ENCODE measurements around the gene SHC2.
A peak's percentile ranks its signal among the peaks of the same experiment; 100 is the strongest.

The SHC2 gene

GRCh38 chr19:497491-497868 lies 36.6 kb upstream of the SHC2 start:
- H3K9ac ChIP-seq (ENCODE audit: low read length), result no peak overlapping the region
- H3K4me1 ChIP-seq (ENCODE audit: insufficient read depth, low read length), result no peaks in the 10 kb centered on the region
- H3K36me3 ChIP-seq (ENCODE audit: insufficient read depth, low read length), result no peaks in the 10 kb centered on the region
- no peaks in the 10 kb centered on the region for H3K9me3 ChIP-seq (ENCODE audit: low read length)
- no peak overlapping the region for H3K27ac ChIP-seq (ENCODE audit: low read depth, low read length)
- no peak overlapping the region for H3K4me3 ChIP-seq (ENCODE audit: low read depth in 1 of 2, low read length in 2 of 2)
- H3K27me3 ChIP-seq (ENCODE audit: control insufficient read depth in 1 of 2, insufficient read depth in 2 of 2, low read length in 2 of 2), result peaks cover 7 to 36% of the 10 kb centered on the region in 2 donors

GRCh38 chr19:496986-497385 lies 36.2 kb upstream of the SHC2 start:
- Histone ChIP-seq H3K27me3 (ENCODE audit: control insufficient read depth in 1 of 2, insufficient read depth in 2 of 2, low read length in 2 of 2) (peaks cover 7 to 36% of the 10 kb centered on the region in 2 donors), H3K36me3 (ENCODE audit: insufficient read depth, low read length) (no peaks in the 10 kb centered on the region), H3K9me3 (ENCODE audit: low read length) (no peaks in the 10 kb centered on the region), H3K27ac (ENCODE audit: low read depth, low read length) (no peak overlapping the region), H3K4me1 (ENCODE audit: insufficient read depth, low read length) (no peaks in the 10 kb centered on the region), H3K4me3 (ENCODE audit: low read depth in 1 of 2, low read length in 2 of 2) (no peak overlapping the region), H3K9ac (ENCODE audit: low read length) (no peak overlapping the region)

- H3K27me3 ChIP-seq (ENCODE audit: control insufficient read depth in 1 of 2, insufficient read depth in 2 of 2, low read length in 2 of 2), result peaks cover 7 to 36% of the 10 kb centered on the region in 2 donors
- H3K9me3 ChIP-seq (ENCODE audit: low read length), result no peaks in the 10 kb centered on the region
- H3K9ac ChIP-seq (ENCODE audit: low read length), result no peak within 1 kb of the TSS
- no peak within 1 kb of the TSS for H3K4me3 ChIP-seq (ENCODE audit: low read depth in 1 of 2, low read length in 2 of 2)
- no peaks in the 10 kb centered on the region for H3K4me1 ChIP-seq (ENCODE audit: insufficient read depth, low read length)
- H3K27ac ChIP-seq (ENCODE audit: low read depth, low read length), result no peak within 1 kb of the TSS
- H3K36me3 ChIP-seq (ENCODE audit: insufficient read depth, low read length), result no peaks in the 10 kb centered on the region
Observed at GRCh38 chr19:496112-496665, 35.4 kb upstream of the SHC2 start, which contains the start of gene MADCAM1. Gene MADCAM1, plus strand, starts transcription at chr19:496486. Its CDS starts 14 bp downstream, at chr19:496500.

GRCh38 chr19:495402-496111 lies 34.7 kb upstream of the SHC2 start:
- Histone ChIP-seq H3K27me3 (ENCODE audit: control insufficient read depth in 1 of 2, insufficient read depth in 2 of 2, low read length in 2 of 2) (peaks cover 7 to 36% of the 10 kb centered on the region in 2 donors), H3K4me3 (ENCODE audit: low read depth in 1 of 2, low read length in 2 of 2) (no peak overlapping the region), H3K36me3 (ENCODE audit: insufficient read depth, low read length) (no peaks in the 10 kb centered on the region), H3K27ac (ENCODE audit: low read depth, low read length) (no peak overlapping the region), H3K9ac (ENCODE audit: low read length) (no peak overlapping the region), H3K4me1 (ENCODE audit: insufficient read depth, low read length) (no peaks in the 10 kb centered on the region), H3K9me3 (ENCODE audit: low read length) (no peaks in the 10 kb centered on the region)

GRCh38 chr19:495081-495401 lies 34.2 kb upstream of the SHC2 start:
- Histone ChIP-seq H3K9me3 (ENCODE audit: low read length) (no peaks in the 10 kb centered on the region), H3K27me3 (ENCODE audit: control insufficient read depth in 1 of 2, insufficient read depth in 2 of 2, low read length in 2 of 2) (peaks cover 7 to 36% of the 10 kb centered on the region in 2 donors), H3K9ac (ENCODE audit: low read length) (no peak overlapping the region), H3K4me1 (ENCODE audit: insufficient read depth, low read length) (no peaks in the 10 kb centered on the region), H3K4me3 (ENCODE audit: low read depth in 1 of 2, low read length in 2 of 2) (no peak overlapping the region), H3K36me3 (ENCODE audit: insufficient read depth, low read length) (no peaks in the 10 kb centered on the region), H3K27ac (ENCODE audit: low read depth, low read length) (no peak overlapping the region)

GRCh38 chr19:494171-495080 lies 33.6 kb upstream of the SHC2 start:
- Histone ChIP-seq H3K9ac (ENCODE audit: low read length) (no peak overlapping the region), H3K27me3 (ENCODE audit: control insufficient read depth in 1 of 2, insufficient read depth in 2 of 2, low read length in 2 of 2) (peaks cover 7 to 36% of the 10 kb centered on the region in 2 donors), H3K9me3 (ENCODE audit: low read length) (no peaks in the 10 kb centered on the region)

GRCh38 chr19:493391-494170 lies 32.7 kb upstream of the SHC2 start:
- Histone ChIP-seq H3K4me3 (ENCODE audit: low read depth in 1 of 2, low read length in 2 of 2) (no peak overlapping the region), H3K4me1 (ENCODE audit: insufficient read depth, low read length) (no peaks in the 10 kb centered on the region), H3K9me3 (ENCODE audit: low read length) (no peaks in the 10 kb centered on the region), H3K9ac (ENCODE audit: low read length) (no peak overlapping the region), H3K27ac (ENCODE audit: low read depth, low read length) (no peak overlapping the region), H3K27me3 (ENCODE audit: control insufficient read depth in 1 of 2, insufficient read depth in 2 of 2, low read length in 2 of 2) (peaks cover 7 to 29% of the 10 kb centered on the region in 2 donors), H3K36me3 (ENCODE audit: insufficient read depth, low read length) (no peaks in the 10 kb centered on the region)

More at GRCh38 chr19:494171-495080, 33.6 kb upstream of the SHC2 start:
- H3K4me1 ChIP-seq (ENCODE audit: insufficient read depth, low read length), result no peaks in the 10 kb centered on the region
- no peaks in the 10 kb centered on the region for H3K36me3 ChIP-seq (ENCODE audit: insufficient read depth, low read length)
- H3K27ac ChIP-seq (ENCODE audit: low read depth, low read length), result no peak overlapping the region
- H3K4me3 ChIP-seq (ENCODE audit: low read depth in 1 of 2, low read length in 2 of 2), result no peak overlapping the region

GRCh38 chr19:492091-492531 lies 31.3 kb upstream of the SHC2 start:
- Histone ChIP-seq H3K9ac (ENCODE audit: low read length) (no peak overlapping the region), H3K4me3 (ENCODE audit: low read depth in 1 of 2, low read length in 2 of 2) (no peak overlapping the region), H3K4me1 (ENCODE audit: insufficient read depth, low read length) (no peaks in the 10 kb centered on the region), H3K27ac (ENCODE audit: low read depth, low read length) (no peak overlapping the region), H3K27me3 (ENCODE audit: control insufficient read depth in 1 of 2, insufficient read depth in 2 of 2, low read length in 2 of 2) (peaks cover 0 to 19% of the 10 kb centered on the region in 2 donors), H3K36me3 (ENCODE audit: insufficient read depth, low read length) (no peaks in the 10 kb centered on the region), H3K9me3 (ENCODE audit: low read length) (no peaks in the 10 kb centered on the region)

GRCh38 chr19:491146-491741 lies 30.4 kb upstream of the SHC2 start:
- Histone ChIP-seq H3K4me3 (ENCODE audit: low read depth in 1 of 2, low read length in 2 of 2) (no peak overlapping the region), H3K4me1 (ENCODE audit: insufficient read depth, low read length) (no peaks in the 10 kb centered on the region), H3K9me3 (ENCODE audit: low read length) (no peaks in the 10 kb centered on the region), H3K27me3 (ENCODE audit: control insufficient read depth in 1 of 2, insufficient read depth in 2 of 2, low read length in 2 of 2) (peaks cover 0 to 16% of the 10 kb centered on the region in 2 donors), H3K27ac (ENCODE audit: low read depth, low read length) (no peak overlapping the region), H3K36me3 (ENCODE audit: insufficient read depth, low read length) (no peaks in the 10 kb centered on the region), H3K9ac (ENCODE audit: low read length) (no peak overlapping the region)

GRCh38 chr19:489418-490196 lies 28.8 kb upstream of the SHC2 start:
- H3K4me3 ChIP-seq (ENCODE audit: low read depth in 1 of 2, low read length in 2 of 2), result peak overlapping the region; percentile 73 to 79
- no peaks in the 10 kb centered on the region for H3K9me3 ChIP-seq (ENCODE audit: low read length)
- no peaks in the 10 kb centered on the region for H3K4me1 ChIP-seq (ENCODE audit: insufficient read depth, low read length)
- no peak overlapping the region for H3K9ac ChIP-seq (ENCODE audit: low read length)
- peaks cover 0 to 19% of the 10 kb centered on the region in 2 donors for H3K27me3 ChIP-seq (ENCODE audit: control insufficient read depth in 1 of 2, insufficient read depth in 2 of 2, low read length in 2 of 2)
- H3K36me3 ChIP-seq (ENCODE audit: insufficient read depth, low read length), result no peaks in the 10 kb centered on the region
- peak overlapping the region; percentile 77 for H3K27ac ChIP-seq (ENCODE audit: low read depth, low read length)

Data from muscle layer of colon (tissue), 2 donors.